Measurements from ENCODE around the gene CCNE1.

- TF ChIP-seq, protein P1, sequence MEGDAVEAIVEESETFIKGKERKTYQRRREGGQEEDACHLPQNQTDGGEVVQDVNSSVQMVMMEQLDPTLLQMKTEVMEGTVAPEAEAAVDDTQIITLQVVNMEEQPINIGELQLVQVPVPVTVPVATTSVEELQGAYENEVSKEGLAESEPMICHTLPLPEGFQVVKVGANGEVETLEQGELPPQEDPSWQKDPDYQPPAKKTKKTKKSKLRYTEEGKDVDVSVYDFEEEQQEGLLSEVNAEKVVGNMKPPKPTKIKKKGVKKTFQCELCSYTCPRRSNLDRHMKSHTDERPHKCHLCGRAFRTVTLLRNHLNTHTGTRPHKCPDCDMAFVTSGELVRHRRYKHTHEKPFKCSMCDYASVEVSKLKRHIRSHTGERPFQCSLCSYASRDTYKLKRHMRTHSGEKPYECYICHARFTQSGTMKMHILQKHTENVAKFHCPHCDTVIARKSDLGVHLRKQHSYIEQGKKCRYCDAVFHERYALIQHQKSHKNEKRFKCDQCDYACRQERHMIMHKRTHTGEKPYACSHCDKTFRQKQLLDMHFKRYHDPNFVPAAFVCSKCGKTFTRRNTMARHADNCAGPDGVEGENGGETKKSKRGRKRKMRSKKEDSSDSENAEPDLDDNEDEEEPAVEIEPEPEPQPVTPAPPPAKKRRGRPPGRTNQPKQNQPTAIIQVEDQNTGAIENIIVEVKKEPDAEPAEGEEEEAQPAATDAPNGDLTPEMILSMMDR (IDR thresholded peaks at IDR 0.05; ENCODE audit: poor library complexity): peak; percentile 87
- TF ChIP-seq EZH2 (IDR thresholded peaks at IDR 0.05; ENCODE audit: borderline replicate concordance): no peak
These were observed 61.4 kb downstream of the CCNE1 start for GRCh38 chr19:29873024-29873800.
